GM12872 (cell line): ENCODE data around the gene CRYBG1.

Experiments
- TF ChIP-seq, protein P1 (sequence below): IDR thresholded peaks from 3 replicates; pipeline ENCODE4 v1.5.1; 2011; ENCODE audit warnings: low read depth, mild to moderate bottlenecking, low read length, moderate library complexity; ENCODE audit not compliant: insufficient read depth

The CRYBG1 gene

GRCh38 chr6:106397431-106397830, 36.9 kb downstream of the CRYBG1 start:
- TF ChIP-seq, protein P1, sequence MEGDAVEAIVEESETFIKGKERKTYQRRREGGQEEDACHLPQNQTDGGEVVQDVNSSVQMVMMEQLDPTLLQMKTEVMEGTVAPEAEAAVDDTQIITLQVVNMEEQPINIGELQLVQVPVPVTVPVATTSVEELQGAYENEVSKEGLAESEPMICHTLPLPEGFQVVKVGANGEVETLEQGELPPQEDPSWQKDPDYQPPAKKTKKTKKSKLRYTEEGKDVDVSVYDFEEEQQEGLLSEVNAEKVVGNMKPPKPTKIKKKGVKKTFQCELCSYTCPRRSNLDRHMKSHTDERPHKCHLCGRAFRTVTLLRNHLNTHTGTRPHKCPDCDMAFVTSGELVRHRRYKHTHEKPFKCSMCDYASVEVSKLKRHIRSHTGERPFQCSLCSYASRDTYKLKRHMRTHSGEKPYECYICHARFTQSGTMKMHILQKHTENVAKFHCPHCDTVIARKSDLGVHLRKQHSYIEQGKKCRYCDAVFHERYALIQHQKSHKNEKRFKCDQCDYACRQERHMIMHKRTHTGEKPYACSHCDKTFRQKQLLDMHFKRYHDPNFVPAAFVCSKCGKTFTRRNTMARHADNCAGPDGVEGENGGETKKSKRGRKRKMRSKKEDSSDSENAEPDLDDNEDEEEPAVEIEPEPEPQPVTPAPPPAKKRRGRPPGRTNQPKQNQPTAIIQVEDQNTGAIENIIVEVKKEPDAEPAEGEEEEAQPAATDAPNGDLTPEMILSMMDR: no peak

GRCh38 chr6:106398621-106399020, 38.1 kb downstream of the CRYBG1 start:
- TF ChIP-seq, protein P1: no peak

DNA sequence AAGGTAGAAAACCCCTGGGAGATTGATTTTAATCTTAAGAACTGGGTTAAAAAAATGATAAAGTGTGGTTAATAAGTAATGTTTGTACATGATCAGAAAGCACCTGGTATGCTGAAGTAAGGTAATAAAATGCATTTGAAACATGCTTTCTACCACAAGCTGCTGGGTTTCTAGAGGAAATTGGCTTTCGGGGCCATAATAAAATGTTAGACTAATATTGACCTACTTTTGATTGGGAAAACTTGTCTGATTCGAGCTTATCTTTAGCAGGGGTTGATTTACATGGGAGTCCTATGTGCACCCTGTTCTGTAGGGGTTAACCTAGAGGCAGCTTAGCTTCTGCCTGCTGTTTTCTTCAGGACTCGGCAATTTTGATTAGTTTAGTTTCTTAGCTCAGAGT, 50.5 kb downstream of the CRYBG1 start:
- TF ChIP-seq, protein P1: no peak

GRCh38 chr6:106411643-106412200, 51.2 kb downstream of the CRYBG1 start:
- TF ChIP-seq, protein P1: no peak

GRCh38 chr6:106413016-106413415, 52.5 kb downstream of the CRYBG1 start:
- TF ChIP-seq, protein P1: no peak

GRCh38 chr6:106413722-106414121, 53.2 kb downstream of the CRYBG1 start:
- TF ChIP-seq, protein P1: no peak

GRCh38 chr6:106415921-106416320, 55.4 kb downstream of the CRYBG1 start:
- TF ChIP-seq, protein P1: no peak

GRCh38 chr6:106417572-106418147, 57.1 kb downstream of the CRYBG1 start:
- TF ChIP-seq, protein P1: no peak
